T1000 (cell line): Measurements from ENCODE around the gene XYLT1.

Experiments used
- DNase-seq: peaks from one replicate; lab custom pipeline; 2025; ENCODE audit warnings: mixed read lengths; lab: John Stamatoyannopoulos, UW

The XYLT1 gene

GRCh38 chr16:17177959-17178905 is 292.5 kb downstream of the XYLT1 start:
- no peak for DNase-seq

- DNase-seq, result no peak
These were observed 293.4 kb downstream of the XYLT1 start for GRCh38 chr16:17177242-17177958.

- no peak for DNase-seq
These were observed 294.6 kb downstream of the XYLT1 start for GRCh38 chr16:17176199-17176598.

- no peak for DNase-seq
These were observed 297.5 kb downstream of the XYLT1 start for GRCh38 chr16:17173281-17173680.

GRCh38 chr16:17171250-17172143 is 299.3 kb downstream of the XYLT1 start:
- no peak for DNase-seq

- no peak for DNase-seq
These were observed 300.3 kb downstream of the XYLT1 start for GRCh38 chr16:17170435-17170834.

GRCh38 chr16:17168181-17168580 is 302.6 kb downstream of the XYLT1 start:
- DNase-seq, result no peak

GRCh38 chr16:17166095-17166494 is 304.7 kb downstream of the XYLT1 start:
- DNase-seq, result no peak

- no peak for DNase-seq
These were observed 308.2 kb downstream of the XYLT1 start for GRCh38 chr16:17162560-17162959.

- no peak for DNase-seq
These were observed 309.8 kb downstream of the XYLT1 start for GRCh38 chr16:17160920-17161431.

- DNase-seq, result no peak
These were observed 310.4 kb downstream of the XYLT1 start for GRCh38 chr16:17160285-17160853.

- DNase-seq, result no peak
These were observed 311.1 kb downstream of the XYLT1 start for GRCh38 chr16:17159617-17160016.

GRCh38 chr16:17155936-17156335 is 314.8 kb downstream of the XYLT1 start:
- no peak for DNase-seq

- DNase-seq, result no peak
These were observed 315.3 kb downstream of the XYLT1 start for GRCh38 chr16:17155485-17155884.

GRCh38 chr16:17154981-17155380 is 315.8 kb downstream of the XYLT1 start:
- no peak for DNase-seq

- DNase-seq, result no peak
These were observed 318.4 kb downstream of the XYLT1 start for GRCh38 chr16:17152311-17152710.

- no peak for DNase-seq
These were observed 319.4 kb downstream of the XYLT1 start for GRCh38 chr16:17151335-17151734.

- DNase-seq, result no peak
These were observed 320.8 kb downstream of the XYLT1 start for GRCh38 chr16:17149904-17150483.

- DNase-seq, result no peak
These were observed 322.8 kb downstream of the XYLT1 start for GRCh38 chr16:17147942-17148341.

GRCh38 chr16:17145029-17145428 is 325.7 kb downstream of the XYLT1 start:
- no peak for DNase-seq

- DNase-seq, result no peak
These were observed 326.3 kb downstream of the XYLT1 start for GRCh38 chr16:17144431-17144830.
